Endothelial cell of umbilical vein (primary cell): Measurements from ENCODE around the gene P2RY11. TPM values are rescaled to one million over a fixed set of nuclear protein-coding genes. Genes with fewer than 3 reads are reported as not detected.

Experiments
- BruUV-seq: library from RNA; stranded (reverse); fragments of 400-500 nt; replicated peaks from 2 replicates; lab custom pipeline; 2021; lab: Mats Ljungman, UMichigan
- CTCF ChIA-PET: fragments of 300-600, 350-600 bp; sonication (Branson Sonifier 250); formaldehyde crosslinking; loops from one replicate; lab custom pipeline; 2021; ENCODE audit warnings: antibody characterized with exemption, inconsistent platforms; lab: Charles Lee
- POLR2A ChIA-PET: fragments of 300-600, 350-600 bp; sonication (Branson Sonifier 250); formaldehyde crosslinking; loops from one replicate; lab custom pipeline; 2021; ENCODE audit warnings: antibody characterized with exemption, inconsistent platforms; lab: Charles Lee
- DNase-seq: peaks from one replicate; pipeline ENCODE4 v3.0.0-alpha.2; 2011; ENCODE audit warnings: low read depth, low spot score
- FAIRE-seq: peaks from 2 replicates; lab custom pipeline; 2011; peaks lifted over from hg19 to GRCh38; lab: Jason Lieb, UNC
- H2AFZ ChIP-seq: 2 replicates; pipeline ENCODE4 v1.6.0; 2012; ENCODE audit warnings: low read depth, low read length, control low read depth, inconsistent platforms
- H3K27ac ChIP-seq: 2 replicates; pipeline ENCODE4 v1.5.1; 2011; ENCODE audit warnings: low read depth, mild to moderate bottlenecking, control low read depth, low read length, moderate library complexity; ENCODE audit not compliant: insufficient read depth
- H3K27me3 ChIP-seq, 2 experiments: 2 replicates each; pipeline versions ENCODE4 v1.6.0 to v1.6.1; 2011; ENCODE audit warnings: low read length in 2 of 2, mixed read lengths in 1 of 2; ENCODE audit not compliant: control insufficient read depth in 2 of 2, insufficient read depth in 2 of 2
- H3K36me3 ChIP-seq, 2 experiments: 2 replicates in 1 of 2; 3 replicates in 1 of 2; pipeline ENCODE4 v1.5.1; 2011; ENCODE audit warnings: low read length in 2 of 2, mild to moderate bottlenecking in 1 of 2, moderate library complexity in 1 of 2; ENCODE audit not compliant: control insufficient read depth in 2 of 2, insufficient read depth in 2 of 2; ENCODE audit errors: extremely low read depth in 1 of 2
- H3K4me1 ChIP-seq: 3 replicates; pipeline ENCODE4 v1.5.1; 2011; ENCODE audit warnings: mild to moderate bottlenecking, low read length; ENCODE audit not compliant: control insufficient read depth, insufficient read depth; ENCODE audit errors: extremely low read depth
- H3K4me2 ChIP-seq: 2 replicates; pipeline ENCODE4 v1.6.1; 2011; ENCODE audit warnings: low read length, control low read depth, mixed read lengths; ENCODE audit not compliant: insufficient read depth
- H3K4me3 ChIP-seq, 3 experiments: fragments of 200-600 bp in 1 of 3; sonication (generic), shearing (Covaris generic) in 1 of 3; replicated peaks in 1 of 3; 2 replicates each; pipeline ENCODE4 v1.5.1; 2011 to 2016; ENCODE audit warnings: control low read depth in 3 of 3, low read length in 3 of 3, mild to moderate bottlenecking in 2 of 3, inconsistent platforms in 1 of 3, low read depth in 1 of 3, moderate library complexity in 1 of 3; ENCODE audit not compliant: insufficient read depth in 1 of 3
- H3K79me2 ChIP-seq: 2 replicates; pipeline ENCODE4 v1.6.0; 2012; ENCODE audit warnings: low read length, inconsistent platforms; ENCODE audit not compliant: control insufficient read depth, insufficient read depth
- H3K9ac ChIP-seq: replicated peaks from 2 replicates; pipeline ENCODE3; 2011; ENCODE audit warnings: low read length, control low read depth; ENCODE audit not compliant: insufficient read depth; ENCODE audit errors: extremely low read depth
- H3K9me1 ChIP-seq: replicated peaks from 3 replicates; pipeline ENCODE4 v1.6.0; 2011; ENCODE audit warnings: mild to moderate bottlenecking, low read length; ENCODE audit not compliant: control insufficient read depth, insufficient read depth; ENCODE audit errors: extremely low read depth
- H3K9me3 ChIP-seq: replicated peaks from 2 replicates; pipeline ENCODE4 v1.5.1; 2012; ENCODE audit warnings: low read length, inconsistent platforms; ENCODE audit not compliant: control insufficient read depth, insufficient read depth
- H4K20me1 ChIP-seq: replicated peaks from 2 replicates; pipeline ENCODE3; 2011; ENCODE audit warnings: mild to moderate bottlenecking, low read length; ENCODE audit not compliant: control insufficient read depth, insufficient read depth; ENCODE audit errors: extremely low read depth
- EZH2 ChIP-seq: IDR thresholded peaks from 2 replicates; pipeline ENCODE4 v1.6.1; 2012; ENCODE audit warnings: borderline replicate concordance, low read depth, mild to moderate bottlenecking, moderate library complexity, low read length, inconsistent platforms; ENCODE audit not compliant: severe bottlenecking
- FOS ChIP-seq: IDR thresholded peaks from 2 replicates; pipeline ENCODE4 v1.6.1; 2011; ENCODE audit warnings: mild to moderate bottlenecking, low read length, moderate library complexity, borderline replicate concordance; ENCODE audit not compliant: insufficient read depth
- GATA2 ChIP-seq: IDR thresholded peaks from 2 replicates; pipeline ENCODE4 v1.7.0; 2011; ENCODE audit warnings: low read depth, mild to moderate bottlenecking, moderate library complexity, mixed read lengths, low read length; ENCODE audit not compliant: insufficient read length, insufficient read depth
- JUN ChIP-seq: IDR thresholded peaks from 2 replicates; pipeline ENCODE4 v1.6.1; 2011; ENCODE audit warnings: borderline replicate concordance, low read depth; ENCODE audit not compliant: insufficient read length, insufficient read depth
- POLR2A ChIP-seq: IDR thresholded peaks from 2 replicates; pipeline ENCODE4 v1.6.1; 2012; ENCODE audit warnings: low read depth, mild to moderate bottlenecking, control low read depth, low read length
- POLR2AphosphoS5 ChIP-seq: IDR thresholded peaks from 2 replicates; pipeline ENCODE4 v1.6.1; 2012; ENCODE audit warnings: low read depth, mild to moderate bottlenecking, control low read depth, low read length, moderate library complexity; ENCODE audit not compliant: insufficient read depth
- dilution Hi-C: fragments of 300-500 bp; cut with MboI; formaldehyde crosslinking; loops from one replicate; pipeline ENCODE4 v1.15.0; 2019; ENCODE audit warnings: low sequenced_read_pairs; ENCODE audit not compliant: extremely low pct_ligation_motif_present
- intact Hi-C: fragments of 100-400 bp; cut with micrococcal nuclease; formaldehyde crosslinking; loops from one replicate; pipeline ENCODE4 v1.10.0; 2022
- polyA plus RNA-seq, 4 experiments: library from polyadenylated mRNA; depleted of rRNA in 3 of 4; stranded (reverse) in 3 of 4; unstranded in 1 of 4; fragments of >200 nt; gene quantifications; 2 replicates each; pipeline versions ENCODE4 v1.2.1 to v1.2.3, GENCODE V29; 2011 to 2012; ENCODE audit warnings: missing spikeins in 1 of 4
- total RNA-seq: library from RNA; stranded (reverse); gene quantifications from 2 replicates; pipeline ENCODE4 v1.2.3, GENCODE V29; 2021
- TF ChIP-seq, protein P1 (sequence below), 2 donors: IDR thresholded peaks; 1 replicate in 1 of 2; 2 replicates in 1 of 2; pipeline ENCODE4 v1.5.1; 2011; ENCODE audit warnings: low read length in 2 of 2, mild to moderate bottlenecking in 2 of 2, moderate library complexity in 2 of 2, control low read depth in 1 of 2, inconsistent platforms in 1 of 2, low read depth in 1 of 2; ENCODE audit not compliant: insufficient read depth in 1 of 2; ENCODE audit errors: extremely low read depth in 1 of 2

Gene P2RY11
- total and polyA plus RNA-seq, 2 donors (not counting 3 experiments of a cell fraction or from before 2014, with no cell fraction given): 3.6 to 14.6 TPM

DNA sequence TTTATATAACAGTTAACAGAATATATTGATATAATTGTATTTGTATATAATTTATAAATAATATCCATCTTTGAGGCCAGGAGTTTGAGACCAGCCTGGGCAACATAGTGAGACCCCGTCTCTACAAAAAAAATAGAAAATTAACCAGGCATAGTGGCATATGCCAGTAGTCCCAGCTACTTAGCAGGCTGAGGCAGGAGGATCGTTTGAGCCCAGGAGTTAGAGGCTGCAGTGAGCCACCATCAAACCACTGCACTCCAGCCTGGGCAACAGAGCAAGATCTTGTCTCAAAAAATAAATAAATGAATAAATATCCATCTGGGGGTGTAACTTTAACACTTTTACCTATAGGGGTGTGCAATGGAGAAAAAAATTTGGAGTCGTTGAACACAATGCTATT lies 26.7 kb upstream of the P2RY11 start:
- CTCF ChIA-PET: interaction anchor here (1.1 to 1.5 kb wide), 2 partner anchors 29 to 57 kb away, joined by 3 to 4 read pairs; no protein-coding TSS in a partner anchor
- intact Hi-C loops: no loop called here

More for the DNA sequence above, 26.7 kb upstream of the P2RY11 start:
- no peaks in the 10 kb centered on the region for H4K20me1 ChIP-seq
- H3K4me3 ChIP-seq: no peak overlapping the region
- no peak for FAIRE-seq
- dilution Hi-C loops: no loop called here
- peaks cover 0 to 9% of the 10 kb centered on the region in 2 experiments for H3K36me3 ChIP-seq
- peaks cover 2% of the 10 kb centered on the region for H3K4me1 ChIP-seq
- no peak for DNase-seq
- BruUV-seq: no TSS peak
- no peaks in the 10 kb centered on the region for H3K27me3 ChIP-seq
- no peak overlapping the region for H3K4me2 ChIP-seq
- no peaks in the 10 kb centered on the region for H3K9me3 ChIP-seq
- no peak overlapping the region for H3K9ac ChIP-seq
- POLR2A ChIA-PET: no interaction called here
- no peak overlapping the region for H2AFZ ChIP-seq
- no peak overlapping the region for H3K27ac ChIP-seq
- TF ChIP-seq POLR2A (no peak), FOS (no peak), GATA2 (no peak), EZH2 (no peak), JUN (no peak), POLR2AphosphoS5 (no peak)
- TF ChIP-seq, protein P1, sequence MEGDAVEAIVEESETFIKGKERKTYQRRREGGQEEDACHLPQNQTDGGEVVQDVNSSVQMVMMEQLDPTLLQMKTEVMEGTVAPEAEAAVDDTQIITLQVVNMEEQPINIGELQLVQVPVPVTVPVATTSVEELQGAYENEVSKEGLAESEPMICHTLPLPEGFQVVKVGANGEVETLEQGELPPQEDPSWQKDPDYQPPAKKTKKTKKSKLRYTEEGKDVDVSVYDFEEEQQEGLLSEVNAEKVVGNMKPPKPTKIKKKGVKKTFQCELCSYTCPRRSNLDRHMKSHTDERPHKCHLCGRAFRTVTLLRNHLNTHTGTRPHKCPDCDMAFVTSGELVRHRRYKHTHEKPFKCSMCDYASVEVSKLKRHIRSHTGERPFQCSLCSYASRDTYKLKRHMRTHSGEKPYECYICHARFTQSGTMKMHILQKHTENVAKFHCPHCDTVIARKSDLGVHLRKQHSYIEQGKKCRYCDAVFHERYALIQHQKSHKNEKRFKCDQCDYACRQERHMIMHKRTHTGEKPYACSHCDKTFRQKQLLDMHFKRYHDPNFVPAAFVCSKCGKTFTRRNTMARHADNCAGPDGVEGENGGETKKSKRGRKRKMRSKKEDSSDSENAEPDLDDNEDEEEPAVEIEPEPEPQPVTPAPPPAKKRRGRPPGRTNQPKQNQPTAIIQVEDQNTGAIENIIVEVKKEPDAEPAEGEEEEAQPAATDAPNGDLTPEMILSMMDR (IDR thresholded peaks at IDR 0.05; ENCODE audit: extremely low read depth in 1 of 2, insufficient read depth in 1 of 2, low read depth in 1 of 2, low read length in 2 of 2): no peak
- no peaks in the 10 kb centered on the region for H3K9me1 ChIP-seq
- no peaks in the 10 kb centered on the region for H3K79me2 ChIP-seq
